LHCN-M2 (cell line): ENCODE data around the gene MORN1. TPM values are rescaled to one million over a fixed set of nuclear protein-coding genes. Genes with fewer than 3 reads are reported as not detected.
"Not testable (repeated sequence)": the region's sequence is repeated elsewhere in the genome, so short reads cannot be mapped to it uniquely, and the experiment has no call there.

Experiments used
- DNase-seq: peaks from one replicate; pipeline ENCODE4 v3.0.0-alpha.2; 2012; ENCODE audit warnings: low read depth
- total RNA-seq: library from RNA; depleted of rRNA; stranded (reverse); fragments of >200 nt; gene quantifications from 2 replicates; pipeline ENCODE4 v1.2.3, GENCODE V29; 2014

The MORN1 gene
- total RNA-seq, 1 experiment from 2014 or later, result 7.5 TPM

DNA sequence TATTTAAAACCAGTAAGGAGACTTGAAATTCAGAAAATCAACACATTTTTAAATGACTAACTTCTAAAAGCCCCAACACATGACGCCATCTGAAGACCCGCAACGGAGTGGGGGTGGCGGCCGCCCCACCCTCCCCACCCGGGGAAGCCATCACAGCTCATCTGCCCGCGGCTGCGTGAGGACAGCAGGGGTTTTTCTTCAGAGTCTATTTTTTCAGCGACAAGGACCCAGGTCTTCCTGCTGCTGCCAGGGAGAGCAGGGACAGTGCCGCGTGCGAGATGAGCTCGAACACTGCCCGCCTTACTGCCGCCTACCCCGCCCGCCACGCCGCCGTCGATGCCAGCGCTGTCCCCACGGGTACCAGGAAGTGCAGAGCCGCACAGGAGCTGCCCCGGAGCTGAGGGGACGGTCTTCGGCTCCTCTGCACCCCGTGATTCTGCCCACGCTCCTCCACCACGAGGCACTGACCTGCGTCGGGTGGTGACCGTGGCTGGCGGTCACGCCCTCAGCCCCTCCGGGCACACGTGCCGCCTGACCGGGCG is 84.2 kb downstream of the MORN1 start:
- no peak for DNase-seq

DNA sequence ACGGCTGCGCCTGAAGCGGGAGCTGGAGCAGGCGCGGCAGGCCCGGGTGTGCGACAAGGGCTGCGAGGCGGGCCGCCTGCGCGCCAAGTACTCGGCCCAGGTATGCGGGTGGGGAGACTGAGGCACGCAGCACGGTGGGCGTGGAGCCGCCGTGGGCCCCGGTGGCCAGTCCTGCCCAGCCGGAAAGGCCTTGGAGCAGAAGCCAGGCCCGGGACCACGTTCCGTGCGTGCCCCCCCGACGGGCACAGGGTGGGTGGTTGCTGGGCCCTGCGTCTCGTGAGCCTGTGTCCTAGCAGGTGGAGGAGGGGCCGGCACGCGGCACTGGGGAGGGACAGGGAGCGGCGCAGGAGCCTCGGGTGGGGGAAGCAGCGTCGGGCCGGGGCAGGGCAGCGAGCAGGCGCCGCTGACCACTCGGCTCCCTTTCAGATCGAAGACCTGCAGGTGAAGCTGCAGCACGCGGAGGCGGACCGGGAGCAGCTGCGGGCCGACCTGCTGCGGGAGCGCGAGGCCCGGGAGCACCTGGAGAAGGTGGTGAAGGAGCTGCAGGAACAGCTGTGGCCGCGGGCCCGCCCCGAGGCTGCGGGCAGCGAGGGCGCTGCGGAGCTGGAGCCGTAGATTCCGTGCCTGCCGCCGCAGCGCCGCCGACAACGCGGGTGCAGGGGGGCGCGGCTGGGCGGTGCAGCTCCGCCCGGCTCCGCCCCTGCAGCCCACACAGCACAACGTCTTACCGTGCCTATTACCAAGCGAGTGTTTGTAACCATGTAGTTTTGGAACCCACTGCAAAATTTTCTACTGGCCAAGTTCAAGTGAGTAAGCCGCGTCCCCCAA is 85.0 kb downstream of the MORN1 start:
- no peak for DNase-seq

DNA sequence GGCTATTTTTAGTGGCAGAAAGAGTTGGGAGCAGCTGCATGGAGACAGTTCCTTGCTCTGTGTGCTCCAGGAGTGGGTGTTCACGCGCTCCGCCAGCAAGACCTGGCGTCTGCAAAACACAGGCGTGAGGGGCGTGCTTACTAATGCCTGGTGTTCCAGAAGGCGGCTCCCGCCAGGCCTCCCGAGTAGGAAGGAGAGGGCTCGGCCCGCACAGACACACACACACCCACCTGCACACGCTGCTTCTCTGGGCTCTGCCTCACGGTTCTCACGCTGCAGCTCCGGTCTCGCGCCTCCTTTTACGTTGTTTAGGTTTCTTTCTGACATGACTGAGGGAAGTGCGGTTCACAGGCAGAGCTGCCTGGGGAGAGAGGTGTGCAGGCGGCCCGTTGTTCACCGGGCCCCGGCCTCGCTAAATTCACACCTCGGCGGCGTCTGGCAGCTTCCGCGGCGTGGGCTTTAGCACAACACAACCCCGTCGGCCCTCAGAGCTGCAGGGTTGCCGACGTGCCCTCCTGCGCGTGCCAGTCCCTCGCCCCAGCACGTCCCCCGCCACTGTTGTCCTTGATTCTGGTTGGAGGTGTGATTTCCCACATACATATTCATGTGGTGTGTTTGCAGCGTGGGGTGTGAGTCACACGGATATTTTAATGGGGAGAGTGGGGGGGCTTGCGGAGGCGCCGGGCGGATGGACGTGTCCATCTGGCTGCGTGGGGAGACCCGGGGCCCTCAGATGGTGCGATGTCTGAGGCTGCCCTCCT is 86.3 kb downstream of the MORN1 start:
- DNase-seq, result no peak

DNA sequence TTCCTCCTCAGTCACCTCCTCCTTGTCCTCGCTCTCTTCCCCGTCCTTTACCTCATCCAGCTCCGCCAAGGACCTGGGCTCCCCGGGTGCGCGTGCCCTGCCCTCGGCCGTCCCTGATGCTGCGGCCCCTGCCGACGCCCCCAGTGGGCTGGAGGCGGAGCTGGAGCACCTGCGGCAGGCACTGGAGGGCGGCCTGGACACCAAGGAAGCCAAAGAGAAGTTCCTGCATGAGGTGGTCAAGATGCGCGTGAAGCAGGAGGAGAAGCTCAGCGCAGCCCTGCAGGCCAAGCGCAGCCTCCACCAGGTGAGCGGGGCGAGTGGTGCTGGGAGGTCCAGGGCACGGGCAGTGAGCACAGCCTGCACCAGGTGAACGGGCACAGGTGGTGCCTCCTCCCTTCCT is 87.1 kb downstream of the MORN1 start:
- no peak for DNase-seq

DNA sequence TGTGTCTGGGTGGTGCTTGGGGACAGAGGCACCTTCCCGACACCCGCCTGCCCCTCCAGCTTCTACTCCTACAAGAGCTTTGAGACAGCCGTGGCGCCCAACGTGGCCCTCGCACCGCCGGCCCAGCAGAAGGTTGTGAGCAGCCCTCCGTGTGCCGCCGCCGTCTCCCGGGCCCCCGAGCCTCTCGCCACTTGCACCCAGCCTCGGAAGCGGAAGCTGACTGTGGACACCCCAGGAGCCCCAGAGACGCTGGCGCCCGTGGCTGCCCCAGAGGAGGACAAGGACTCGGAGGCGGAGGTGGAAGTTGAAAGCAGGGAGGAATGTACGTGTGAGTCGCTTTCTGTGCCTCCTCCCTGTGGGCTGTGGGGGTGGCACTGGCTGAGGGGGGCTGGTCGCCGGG is 87.6 kb downstream of the MORN1 start:
- no peak for DNase-seq

DNA sequence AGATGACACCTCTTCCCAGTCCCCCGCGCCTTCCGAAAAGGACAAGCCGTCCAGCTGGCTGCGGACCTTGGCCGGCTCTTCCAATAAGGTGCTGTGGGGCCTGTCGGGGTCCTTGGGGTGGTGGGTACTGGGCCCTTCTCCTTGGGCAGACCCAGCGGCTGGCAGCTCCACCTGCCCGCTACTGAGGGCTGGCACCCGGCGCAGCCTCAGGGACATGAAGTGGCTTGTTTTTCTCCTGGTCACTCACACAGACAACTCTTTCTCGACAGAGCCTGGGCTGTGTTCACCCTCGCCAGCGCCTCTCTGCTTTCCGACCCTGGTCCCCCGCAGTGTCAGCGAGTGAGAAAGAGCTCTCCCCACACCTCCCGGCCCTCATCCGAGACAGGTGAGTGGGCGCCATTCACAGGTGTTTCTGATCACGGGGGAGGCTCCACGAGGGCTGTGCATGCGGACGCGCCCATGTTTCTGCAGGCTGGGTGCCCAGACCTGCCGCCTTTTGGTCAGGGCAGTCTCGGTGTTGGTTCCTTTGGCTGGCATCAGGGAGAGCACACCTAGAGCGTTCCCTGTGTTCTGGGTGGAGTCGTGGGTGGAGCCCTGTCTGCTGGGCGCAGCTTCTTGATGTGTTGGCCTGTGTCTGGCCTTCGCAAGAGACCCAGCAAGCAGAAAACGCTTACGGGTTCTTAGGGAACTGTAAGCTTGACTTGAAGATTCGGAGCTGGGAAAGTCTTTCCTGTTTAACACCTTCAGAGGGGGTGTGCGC is 88.2 kb downstream of the MORN1 start:
- DNase-seq, result no peak

DNA sequence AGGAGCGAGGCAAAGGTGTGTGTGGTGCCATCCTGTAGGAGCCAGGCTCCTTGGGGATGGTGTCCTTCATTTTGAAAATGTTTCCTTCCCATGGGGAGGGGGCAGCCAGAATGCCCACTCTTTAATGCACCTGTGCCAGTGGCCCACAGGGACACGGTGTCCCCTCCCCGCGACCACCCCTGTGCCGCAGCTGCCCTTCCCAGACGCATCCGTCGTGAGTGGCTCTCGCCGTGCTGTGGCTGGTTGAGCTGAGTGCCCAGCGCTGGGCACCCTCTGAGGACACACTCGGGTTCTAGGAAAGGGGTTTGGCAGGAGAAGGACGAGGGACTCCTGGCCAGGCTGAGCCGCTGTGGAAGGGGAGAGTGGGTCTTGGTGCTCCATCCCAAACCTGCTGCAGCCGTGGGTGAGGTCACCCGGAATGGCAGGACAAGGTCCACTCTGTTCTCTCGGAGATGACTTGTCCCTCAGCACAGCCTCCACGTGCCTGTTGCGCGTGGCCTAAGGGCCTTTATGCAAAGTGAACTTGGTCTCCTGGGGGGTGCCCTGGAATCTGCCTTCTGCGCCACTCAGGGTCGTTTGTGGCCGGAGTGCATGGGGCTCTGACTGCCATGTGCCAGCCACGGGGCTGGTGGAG is 88.9 kb downstream of the MORN1 start:
- DNase-seq, result no peak

DNA sequence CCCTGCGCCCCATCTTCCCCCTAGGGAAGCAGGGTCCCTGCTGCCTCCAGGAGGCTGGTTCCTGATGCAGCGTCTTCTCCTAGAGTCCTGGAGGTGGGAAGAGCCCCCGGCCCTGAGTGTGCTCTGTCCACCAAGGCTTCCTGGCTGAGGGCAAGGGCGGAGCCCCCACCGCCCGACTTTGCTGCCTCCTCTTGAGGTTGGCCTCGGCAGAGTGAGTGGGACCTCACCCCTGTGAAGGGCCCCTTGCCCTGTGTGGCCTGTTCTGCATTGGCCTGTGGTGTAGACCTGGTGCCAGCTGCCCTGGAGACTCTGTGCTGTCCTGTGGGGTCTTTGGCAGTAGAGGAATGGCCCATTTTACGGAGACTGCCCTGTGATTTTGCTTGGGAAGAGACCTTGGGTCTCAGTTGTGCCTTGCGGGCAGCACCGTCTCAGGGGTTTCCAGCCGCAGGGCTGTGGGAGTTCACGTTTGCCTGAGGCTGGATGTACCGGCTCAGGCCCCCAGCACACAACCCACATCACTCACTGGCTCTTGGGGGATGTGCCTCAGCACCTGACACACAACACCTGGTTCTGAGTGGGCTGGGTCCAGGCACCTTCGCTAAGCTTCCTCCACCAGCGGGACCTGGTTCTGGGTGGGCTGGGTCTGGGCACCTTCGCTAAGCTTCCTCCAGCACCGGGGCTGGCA is 89.6 kb downstream of the MORN1 start:
- DNase-seq, result no peak

DNA sequence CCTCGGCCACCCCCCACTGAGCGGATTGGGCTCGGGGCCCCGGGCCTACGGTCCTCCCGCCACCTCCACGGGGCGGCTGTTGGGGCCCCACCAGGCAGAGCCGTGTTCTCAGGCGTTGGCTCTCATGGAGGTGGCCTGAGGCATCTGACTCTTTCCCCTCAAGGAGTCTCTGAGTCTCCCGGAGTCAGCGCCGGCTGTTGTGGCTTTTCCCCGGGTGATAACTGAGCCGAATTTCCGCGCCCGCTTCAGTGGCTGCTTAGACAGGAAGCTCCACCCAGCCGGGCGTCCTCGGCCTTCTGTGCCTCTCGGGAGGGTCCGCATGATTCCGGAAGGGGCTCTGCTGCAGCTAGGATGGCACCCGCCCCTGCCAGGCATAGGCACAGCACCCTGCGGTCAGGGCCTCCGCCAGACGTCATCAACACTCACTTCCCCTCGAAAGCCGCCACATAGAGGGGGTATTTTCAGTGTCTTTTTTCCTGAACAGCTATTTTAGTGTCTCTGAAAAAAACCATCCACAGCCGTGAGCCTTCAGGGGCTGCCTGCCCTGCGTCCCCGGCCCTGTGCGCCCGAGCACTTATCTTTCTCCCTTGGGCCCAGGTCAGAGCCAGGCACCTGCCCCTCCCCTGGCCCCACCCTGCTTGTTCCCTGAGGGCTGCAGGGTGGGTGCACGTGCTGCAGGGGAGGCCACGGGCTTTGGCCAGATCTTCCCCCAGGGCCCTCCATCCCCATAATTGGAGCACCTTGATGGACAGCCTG is 90.3 kb downstream of the MORN1 start:
- peak; percentile 79 for DNase-seq

DNA sequence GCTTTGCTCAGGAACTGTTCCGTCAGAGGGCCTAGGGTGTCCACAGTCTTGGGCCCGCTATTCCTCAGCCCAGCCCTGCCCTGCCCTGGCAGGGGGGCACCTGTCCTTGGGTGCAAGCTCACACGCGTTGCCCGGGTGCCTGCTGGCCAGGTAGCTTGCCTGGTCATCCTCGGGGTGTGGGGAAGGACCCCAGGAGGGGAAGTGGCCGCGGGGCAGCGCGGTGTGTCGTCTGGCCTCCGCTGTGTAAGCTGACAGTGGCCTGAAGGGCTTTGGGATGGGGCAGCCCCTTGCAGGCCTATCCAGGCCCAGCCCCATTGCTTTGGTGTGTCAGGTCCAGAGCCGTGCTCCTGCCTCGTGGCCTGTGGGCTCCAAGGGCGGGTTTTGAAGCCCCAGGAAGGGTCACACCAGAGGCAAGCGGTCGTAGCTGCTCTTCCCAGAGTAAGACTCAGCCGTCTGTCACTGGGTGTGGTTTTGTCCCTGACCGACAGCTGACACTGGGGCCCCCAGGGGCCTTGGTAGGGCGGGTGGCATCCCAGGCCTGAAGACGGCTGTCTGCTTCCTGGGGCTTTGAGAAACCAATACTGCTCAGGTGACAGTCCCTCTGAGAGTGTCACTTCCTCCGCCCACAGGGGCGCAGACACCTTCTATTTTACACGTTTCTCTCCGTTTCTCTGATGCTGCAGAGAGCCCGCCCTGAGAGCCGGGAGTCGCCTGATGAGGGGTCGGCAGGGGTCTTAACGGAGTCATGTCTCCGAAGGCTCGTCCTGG is 91.2 kb downstream of the MORN1 start:
- peak; percentile 51 for DNase-seq

DNA sequence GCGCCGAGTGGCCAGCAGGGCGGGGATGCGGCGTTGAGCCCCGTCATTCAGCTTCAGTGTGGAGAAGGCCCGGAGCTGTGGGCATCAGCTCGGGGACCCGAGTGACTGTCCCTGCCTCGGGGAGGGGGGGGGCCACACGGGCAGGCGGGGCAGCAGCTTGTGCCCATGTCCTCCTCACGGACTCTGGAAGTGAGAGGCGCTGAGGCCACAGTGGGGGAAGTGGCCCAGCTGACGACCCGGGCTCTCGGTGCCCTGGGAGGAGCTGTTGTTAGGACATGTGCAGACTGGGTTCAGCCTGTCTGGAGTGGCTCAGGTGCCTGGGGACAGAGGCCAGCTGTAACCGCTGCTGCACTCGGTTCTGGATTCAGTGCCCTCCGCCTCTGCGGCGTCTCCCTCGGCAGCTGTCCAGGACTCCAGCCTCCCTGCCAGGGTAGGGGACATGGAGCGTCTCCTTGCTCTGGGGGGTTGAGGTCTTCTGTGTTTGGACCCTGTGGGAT is 92.2 kb downstream of the MORN1 start:
- no peak for DNase-seq

DNA sequence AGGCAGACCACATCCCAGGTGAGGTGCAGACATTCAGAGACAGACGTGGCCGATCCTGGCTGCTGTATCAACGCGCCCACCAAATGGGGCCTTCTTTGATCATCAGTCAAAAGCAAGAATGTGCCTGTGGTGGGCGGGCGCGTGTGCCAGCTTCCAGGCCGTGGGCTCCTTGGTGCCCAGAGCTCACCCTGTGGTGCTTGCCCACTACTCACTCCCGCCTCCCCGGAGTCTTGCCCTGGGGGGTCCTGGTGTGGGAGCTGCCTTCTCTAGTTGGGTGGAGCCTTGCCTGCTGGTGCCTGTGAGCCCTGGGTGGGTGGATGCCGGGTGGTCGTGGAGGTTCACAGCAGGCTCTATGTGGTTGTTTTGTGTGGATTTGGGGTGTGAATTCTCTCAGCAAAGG is 92.7 kb downstream of the MORN1 start:
- DNase-seq, result no peak

DNA sequence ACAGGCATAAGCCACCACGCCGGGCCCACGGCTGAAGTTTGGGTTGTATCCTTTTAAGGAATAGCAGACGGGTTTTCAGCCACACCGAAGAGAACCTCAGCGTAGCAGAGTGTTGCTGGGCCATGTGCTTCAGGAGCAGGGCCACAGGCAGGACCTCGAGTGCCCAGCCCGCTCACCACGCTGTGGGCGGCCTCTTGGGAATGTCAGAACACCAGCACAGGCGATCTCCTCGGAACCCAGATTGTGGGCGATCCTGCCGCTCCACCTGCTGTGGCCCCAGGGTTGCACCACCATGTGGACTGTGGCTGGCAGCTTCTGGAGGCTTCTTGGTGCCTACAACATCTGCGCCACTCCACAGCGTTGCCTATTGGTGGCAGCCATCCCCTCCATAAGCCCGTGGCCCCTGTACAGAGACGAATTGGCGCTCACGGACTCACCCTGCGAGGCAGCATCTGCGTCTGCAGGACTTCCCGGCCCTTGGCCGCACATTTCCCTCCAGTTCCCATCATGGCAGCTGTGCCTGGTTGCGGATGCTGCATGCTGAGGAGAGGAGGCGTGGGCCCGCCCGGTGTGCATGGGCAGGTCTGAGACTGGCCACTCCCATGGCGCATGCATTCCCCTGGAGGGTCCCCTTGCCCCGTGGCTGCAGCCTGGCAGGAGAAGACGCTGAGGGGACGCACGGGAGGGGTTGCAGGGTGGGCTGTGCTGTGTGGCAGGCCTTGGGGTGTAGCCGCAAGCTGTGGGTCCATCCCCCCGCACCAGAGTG is 93.9 kb downstream of the MORN1 start:
- DNase-seq, result no peak

DNA sequence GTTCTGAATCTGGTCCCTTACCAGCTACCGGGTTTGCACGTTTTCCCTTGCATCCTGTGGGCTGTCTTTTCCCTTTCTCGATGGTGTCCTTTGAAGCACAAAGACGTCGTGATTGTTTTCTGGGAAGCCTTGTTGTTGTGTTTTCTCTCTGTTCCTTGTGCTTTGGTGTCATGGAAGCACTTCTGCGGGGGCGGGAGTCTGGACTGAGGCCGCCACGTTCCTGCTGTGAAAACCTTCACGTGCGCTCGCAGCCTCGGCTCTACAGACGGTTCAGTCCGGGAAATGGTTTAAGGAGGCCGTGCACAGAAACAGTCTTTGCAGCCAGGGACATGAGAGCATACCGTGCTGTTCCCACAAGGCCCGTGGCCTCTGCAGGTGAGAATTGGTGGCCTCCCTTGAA is 94.7 kb downstream of the MORN1 start:
- DNase-seq, result no peak

DNA sequence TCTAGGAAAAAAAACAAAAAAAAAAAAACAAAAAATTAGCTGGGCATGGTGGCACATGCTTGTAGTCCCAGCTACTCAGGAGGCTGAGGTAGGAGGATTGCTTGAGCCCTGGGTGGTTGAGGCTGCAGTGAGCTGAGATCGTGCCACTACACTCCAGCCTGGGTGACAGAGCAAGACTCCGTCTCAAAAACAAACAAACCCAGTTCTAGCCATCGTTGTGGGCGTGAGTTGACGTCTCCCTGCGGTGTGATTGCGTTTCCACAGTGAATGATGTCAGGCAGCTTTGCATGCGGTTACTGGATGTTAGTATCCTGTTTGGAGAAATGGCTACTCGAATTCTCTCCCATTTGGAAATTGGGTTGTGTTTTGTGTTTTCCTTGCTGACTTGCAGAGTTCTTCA is 95.1 kb downstream of the MORN1 start:
- not testable (repeated sequence) for DNase-seq

DNA sequence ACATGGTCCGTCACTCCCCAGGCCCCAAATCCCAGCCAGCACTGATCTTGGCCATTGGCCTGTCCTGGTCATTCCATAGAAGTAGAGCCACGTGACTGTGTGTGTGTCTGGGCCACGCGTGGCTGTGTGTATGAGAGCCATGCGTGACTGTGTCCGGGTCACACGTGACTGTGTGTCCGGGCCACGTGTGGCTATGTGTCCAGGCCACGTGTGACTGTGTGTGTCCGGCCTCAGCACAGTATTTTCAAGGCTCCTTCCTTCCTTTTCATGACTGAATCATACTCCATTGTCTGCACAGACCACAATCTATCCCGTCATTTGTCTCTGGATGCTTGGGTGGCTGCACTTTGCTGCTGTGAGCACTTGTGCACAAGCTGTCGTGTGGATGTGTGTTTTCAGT is 95.8 kb downstream of the MORN1 start:
- DNase-seq, result no peak

DNA sequence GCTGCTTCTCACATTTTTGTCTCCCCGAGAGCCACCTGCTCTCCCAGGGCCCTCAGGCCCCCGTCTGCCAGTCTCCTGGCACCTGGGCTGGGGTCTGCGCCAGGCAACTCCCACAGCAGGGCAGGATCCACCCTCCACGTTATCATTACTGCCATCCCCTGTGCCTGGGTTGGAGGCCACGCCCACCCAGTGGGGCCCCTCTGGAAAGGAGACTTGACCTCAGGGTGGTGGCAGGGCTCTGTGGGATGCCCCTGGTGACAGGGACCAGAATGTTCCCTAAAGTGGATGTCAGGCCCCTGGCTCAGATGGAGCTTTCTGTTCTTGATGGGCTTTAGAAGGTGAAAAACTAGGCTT is 96.7 kb downstream of the MORN1 start:
- no peak for DNase-seq

DNA sequence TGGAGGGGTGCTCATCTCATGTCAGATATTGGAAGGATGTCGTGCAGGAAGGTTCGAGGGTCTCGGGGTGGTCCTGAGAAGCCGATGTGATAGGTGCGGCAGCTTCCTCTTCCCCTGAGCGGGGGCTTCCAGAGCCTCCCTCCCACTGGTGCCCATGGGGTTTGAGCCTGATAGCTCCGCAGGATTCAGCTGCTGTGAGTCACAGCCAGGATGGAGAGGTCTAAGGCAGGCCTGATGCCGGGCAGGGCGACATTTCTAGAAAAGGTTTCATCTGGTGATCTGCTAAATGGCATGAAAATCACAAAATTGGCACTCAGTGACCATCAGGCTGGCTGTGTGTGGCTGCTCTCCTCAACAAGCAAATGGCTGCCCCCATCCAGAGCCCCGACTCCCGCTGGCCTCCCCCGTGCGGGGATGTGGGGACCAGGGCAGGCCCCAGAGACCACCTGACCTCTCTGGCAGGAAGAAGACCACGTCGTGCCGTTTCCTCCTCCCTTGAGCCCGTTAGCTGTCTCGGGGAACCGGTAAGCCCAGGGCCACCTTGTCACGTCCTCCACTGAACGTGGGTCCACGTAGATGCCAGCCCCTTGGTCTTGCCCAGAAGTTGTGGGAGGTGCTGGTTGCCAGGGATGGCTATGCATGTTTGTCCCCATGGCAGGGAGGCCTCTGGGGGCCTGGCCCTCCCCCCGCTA is 97.2 kb downstream of the MORN1 start:
- peak; percentile 42 for DNase-seq
